Tibial nerve (tissue), 4 donors: ENCODE data around the gene COMMD1.

Experiments
- EP300 ChIP-seq, 2 donors: sonication (generic); formaldehyde crosslinking; IDR thresholded peaks; one replicate each; pipeline ENCODE4 v1.6.1; 2017; ENCODE audit warnings: antibody characterized with exemption in 2 of 2, mild to moderate bottlenecking in 1 of 2
- POLR2A ChIP-seq, 2 donors: fragments of 450-650 bp; IDR thresholded peaks; one replicate each; pipeline ENCODE4 v1.6.1; 2017; ENCODE audit warnings: antibody characterized with exemption in 2 of 2, mild to moderate bottlenecking in 2 of 2, moderate library complexity in 2 of 2
- TF ChIP-seq, protein P1 (sequence below), 5 experiments: fragments of 200-600 bp in 3 of 5; fragments of 450-650 bp in 2 of 5; sonication (generic) in 3 of 5; IDR thresholded peaks; one replicate each; pipeline ENCODE4 v1.5.1; 2016 to 2019; ENCODE audit warnings: antibody characterized with exemption in 5 of 5, mild to moderate bottlenecking in 3 of 5, moderate library complexity in 2 of 5

- TF ChIP-seq, protein P1, sequence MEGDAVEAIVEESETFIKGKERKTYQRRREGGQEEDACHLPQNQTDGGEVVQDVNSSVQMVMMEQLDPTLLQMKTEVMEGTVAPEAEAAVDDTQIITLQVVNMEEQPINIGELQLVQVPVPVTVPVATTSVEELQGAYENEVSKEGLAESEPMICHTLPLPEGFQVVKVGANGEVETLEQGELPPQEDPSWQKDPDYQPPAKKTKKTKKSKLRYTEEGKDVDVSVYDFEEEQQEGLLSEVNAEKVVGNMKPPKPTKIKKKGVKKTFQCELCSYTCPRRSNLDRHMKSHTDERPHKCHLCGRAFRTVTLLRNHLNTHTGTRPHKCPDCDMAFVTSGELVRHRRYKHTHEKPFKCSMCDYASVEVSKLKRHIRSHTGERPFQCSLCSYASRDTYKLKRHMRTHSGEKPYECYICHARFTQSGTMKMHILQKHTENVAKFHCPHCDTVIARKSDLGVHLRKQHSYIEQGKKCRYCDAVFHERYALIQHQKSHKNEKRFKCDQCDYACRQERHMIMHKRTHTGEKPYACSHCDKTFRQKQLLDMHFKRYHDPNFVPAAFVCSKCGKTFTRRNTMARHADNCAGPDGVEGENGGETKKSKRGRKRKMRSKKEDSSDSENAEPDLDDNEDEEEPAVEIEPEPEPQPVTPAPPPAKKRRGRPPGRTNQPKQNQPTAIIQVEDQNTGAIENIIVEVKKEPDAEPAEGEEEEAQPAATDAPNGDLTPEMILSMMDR (IDR thresholded peaks at IDR 0.05): no peak
- TF ChIP-seq EP300 (IDR thresholded peaks at IDR 0.05): no peak
- no peak for TF ChIP-seq POLR2A (IDR thresholded peaks at IDR 0.05)
Observed at GRCh38 chr2:62071126-62071598, 165.7 kb downstream of the COMMD1 start.
